MCF 10A (cell line): ENCODE measurements around the gene FAM177B. TPM values are rescaled to one million over a fixed set of nuclear protein-coding genes. Genes with fewer than 3 reads are reported as not detected.

Experiments used
- BruUV-seq: library from RNA; stranded (reverse); fragments of 400-500 nt; replicated peaks from 2 replicates; lab custom pipeline; 2021; lab: Mats Ljungman, UMichigan
- CTCF ChIA-PET: fragments of 300-600 bp; sonication (Branson Sonifier 250); formaldehyde crosslinking; extraction: SDS; loops from one replicate; lab custom pipeline; 2021; ENCODE audit warnings: antibody characterized with exemption, inconsistent platforms; lab: Yijun Ruan, JAX
- POLR2A ChIA-PET: fragments of 300-600, 350-650 bp; sonication (Branson Sonifier 250); formaldehyde crosslinking; extraction: SDS; loops from one replicate; lab custom pipeline; 2020; ENCODE audit warnings: antibody characterized with exemption, inconsistent platforms; lab: Yijun Ruan, JAX
- DNase-seq: peaks from one replicate; pipeline ENCODE4 v3.0.0-alpha.2; 2018; ENCODE audit not compliant: unreplicated experiment
- H3K27ac Mint-ChIP-seq: one replicate; pipeline ENCODE4 v1.8.0; 2022; ENCODE audit warnings: mild to moderate bottlenecking, low read depth, mixed read lengths; ENCODE audit not compliant: unreplicated experiment
- H3K27me3 Mint-ChIP-seq: one replicate; pipeline ENCODE4 v1.8.0; 2022; ENCODE audit warnings: mixed read lengths; ENCODE audit not compliant: insufficient read depth, unreplicated experiment
- H3K36me3 Mint-ChIP-seq: one replicate; pipeline ENCODE4 v1.8.0; 2022; ENCODE audit warnings: mild to moderate bottlenecking, moderate library complexity, mixed read lengths; ENCODE audit not compliant: insufficient read depth, unreplicated experiment
- H3K4me1 Mint-ChIP-seq: one replicate; pipeline ENCODE4 v1.8.0; 2022; ENCODE audit warnings: mixed read lengths; ENCODE audit not compliant: insufficient read depth, unreplicated experiment
- H3K4me3 Mint-ChIP-seq: one replicate; pipeline ENCODE4 v1.8.0; 2022; ENCODE audit warnings: mild to moderate bottlenecking, moderate library complexity, mixed read lengths; ENCODE audit not compliant: unreplicated experiment
- H3K9me3 Mint-ChIP-seq: one replicate; pipeline ENCODE4 v1.8.0; 2022; ENCODE audit warnings: mixed read lengths; ENCODE audit not compliant: unreplicated experiment
- CTCF ChIP-seq: fragments of 200-600 bp; IDR thresholded peaks from one replicate; pipeline ENCODE4 v1.8.0; 2022; ENCODE audit warnings: antibody characterized with exemption, mild to moderate bottlenecking; ENCODE audit not compliant: unreplicated experiment
- intact Hi-C: fragments of 100-400 bp; cut with micrococcal nuclease; formaldehyde crosslinking; loops from 2 replicates; pipeline ENCODE4 v1.14.1; 2022
- total RNA-seq: library from RNA; stranded (reverse); gene quantifications from 2 replicates; pipeline ENCODE4 v1.2.3, GENCODE V29; 2022

FAM177B gene
- total RNA-seq, 1 experiment from 2014 or later = not detected

- POLR2A ChIA-PET = interaction anchor here (0.8 to 2.7 kb wide), 4 partner anchors 10 to 15 kb away, joined by 3 to 14 read pairs (median 3); no protein-coding TSS in a partner anchor
- Mint-ChIP-seq H3K9me3 (peaks cover 28% of the 10 kb centered on the region), H3K27ac (no peak overlapping the region), H3K4me1 (peaks cover 9% of the 10 kb centered on the region), H3K27me3 (no peaks in the 10 kb centered on the region), H3K36me3 (no peaks in the 10 kb centered on the region), H3K4me3 (no peak overlapping the region)
- intact Hi-C loops = no loop called here
- CTCF ChIA-PET = interaction anchor here (0.7 to 2.4 kb wide), 5 partner anchors 9 to 323 kb away, joined by 3 to 13 read pairs (median 5); no protein-coding TSS in a partner anchor
- TF ChIP-seq CTCF = no peak
- DNase-seq = no peak
- no TSS peak for BruUV-seq
These were observed 30.2 kb downstream of the FAM177B start for GRCh38 chr1:222767152-222767571.

GRCh38 chr1:222768592-222768991 lies 31.6 kb downstream of the FAM177B start:
- intact Hi-C loops = no loop called here
- no peak overlapping the region for H3K4me3 Mint-ChIP-seq
- ChIA-PET POLR2A (interaction anchor here (0.6 to 2.7 kb wide), 6 partner anchors 8 to 743 kb away, joined by 3 to 14 read pairs (median 4); no protein-coding TSS in a partner anchor), CTCF (interaction anchor here (0.7 to 2.4 kb wide), 10 partner anchors 10 to 779 kb away, joined by 3 to 13 read pairs (median 5); no protein-coding TSS in a partner anchor)
- peaks cover 16% of the 10 kb centered on the region for H3K4me1 Mint-ChIP-seq
- H3K9me3 Mint-ChIP-seq = peaks cover 28% of the 10 kb centered on the region
- no peaks in the 10 kb centered on the region for H3K36me3 Mint-ChIP-seq
- BruUV-seq = no TSS peak
- DNase-seq = no peak
- no peak overlapping the region for H3K27ac Mint-ChIP-seq
- TF ChIP-seq CTCF = no peak
- no peaks in the 10 kb centered on the region for H3K27me3 Mint-ChIP-seq

GRCh38 chr1:222769181-222769580 lies 32.2 kb downstream of the FAM177B start:
- Mint-ChIP-seq H3K36me3 (no peaks in the 10 kb centered on the region), H3K27me3 (no peaks in the 10 kb centered on the region), H3K4me1 (peaks cover 16% of the 10 kb centered on the region), H3K4me3 (no peak overlapping the region), H3K27ac (no peak overlapping the region), H3K9me3 (peaks cover 24% of the 10 kb centered on the region)
- TF ChIP-seq CTCF = peak; percentile 31
- ChIA-PET POLR2A (interaction anchor here (1.3 to 2.7 kb wide), 4 partner anchors 8 to 29 kb away, joined by 3 to 14 read pairs (median 8); no protein-coding TSS in a partner anchor), CTCF (interaction anchor here (0.6 to 2.4 kb wide), 8 partner anchors 10 to 364 kb away, joined by 3 to 13 read pairs (median 4); no protein-coding TSS in a partner anchor)
- intact Hi-C loops = no loop called here
- DNase-seq = no peak
- BruUV-seq = no TSS peak

DNA sequence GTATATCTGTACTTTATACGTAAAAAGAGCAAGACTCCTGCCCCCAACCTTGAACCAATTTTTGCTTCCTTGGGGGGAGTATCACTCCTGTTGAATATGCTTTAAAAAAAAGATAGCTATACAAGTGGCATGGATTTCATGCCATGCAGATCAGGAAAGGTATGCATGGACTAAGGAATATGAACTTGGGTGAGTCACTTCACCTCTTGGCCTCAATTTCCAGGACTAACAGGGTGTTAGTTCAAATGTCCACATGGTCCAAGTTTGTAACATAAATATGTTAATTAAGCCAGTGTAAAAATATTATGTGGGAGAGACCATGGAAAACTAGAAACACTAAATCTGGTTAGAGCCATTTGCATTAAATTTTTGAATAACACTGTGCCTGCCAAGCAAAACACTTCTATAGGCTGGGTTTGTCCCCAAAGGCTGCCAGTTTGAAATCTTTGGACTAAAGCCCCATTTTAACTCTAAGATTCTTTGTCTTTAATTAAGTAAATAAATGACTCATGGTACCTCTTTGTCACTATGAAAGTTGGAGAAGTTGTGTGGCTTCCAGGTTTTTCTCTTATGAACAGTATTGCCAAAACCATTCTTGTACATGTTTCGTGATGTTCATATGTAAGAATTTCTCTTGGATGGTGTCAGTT lies 33.1 kb downstream of the FAM177B start:
- peak; percentile 75 for DNase-seq
- peak overlapping the region; percentile 3 for H3K4me3 Mint-ChIP-seq
- intact Hi-C loops = no loop called here
- ChIA-PET CTCF (interaction anchor here (0.6 to 1.4 kb wide), 6 partner anchors 17 to 364 kb away, joined by 3 to 5 read pairs (median 4); no protein-coding TSS in a partner anchor), POLR2A (interaction anchor here (1.3 kb wide), 1 partner anchor 15 kb away, joined by 10 read pairs; no protein-coding TSS in a partner anchor)
- TF ChIP-seq CTCF = no peak
- peaks cover 16% of the 10 kb centered on the region for H3K4me1 Mint-ChIP-seq
- BruUV-seq = no TSS peak
- no peaks in the 10 kb centered on the region for H3K36me3 Mint-ChIP-seq
- no peaks in the 10 kb centered on the region for H3K27me3 Mint-ChIP-seq
- peaks cover 20% of the 10 kb centered on the region for H3K9me3 Mint-ChIP-seq
- peak overlapping the region; percentile 57 for H3K27ac Mint-ChIP-seq
